GM12891 (cell line): ENCODE results near the gene STAT2.

ENCODE experiments used
- POLR2AphosphoS5 ChIP-seq: IDR thresholded peaks from 2 replicates; pipeline ENCODE4 v1.6.1; 2011; ENCODE audit warnings: low read depth, low read length, control low read depth
- TAF1 ChIP-seq: IDR thresholded peaks from 2 replicates; pipeline ENCODE4 v1.6.1; 2011; ENCODE audit warnings: low read depth, low read length, control low read depth

DNA sequence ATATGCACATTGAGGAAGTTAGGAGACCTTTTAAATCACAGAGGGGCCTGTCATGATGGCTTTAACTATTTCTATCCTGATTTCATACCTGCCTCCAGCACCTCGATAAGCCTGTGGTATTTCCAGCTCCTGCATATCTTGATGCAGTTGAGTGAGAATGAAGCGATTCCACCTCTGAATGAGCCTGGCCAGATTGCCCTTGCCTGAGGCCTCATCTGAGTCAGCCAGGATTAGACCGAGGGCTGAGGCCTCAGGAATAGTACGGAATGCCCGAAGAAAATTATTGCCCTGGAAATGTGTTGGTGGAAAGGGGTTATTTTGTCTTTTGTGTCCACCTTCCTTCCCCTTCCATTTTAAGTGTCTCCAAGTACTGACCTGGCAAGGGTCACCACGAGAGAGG, 35.7 kb downstream of the STAT2 start:
- TF ChIP-seq POLR2AphosphoS5, result no peak
- no peak for TF ChIP-seq TAF1
